Stimulated activated naive CD8-positive, alpha-beta T cell treated with anti-CD3 and anti-CD28 coated beads, Interleukin-15, Interleukin-2, amounts not matched to agents 100 ng/mL and 50 ng/mL, for 24 hours (primary cell): ENCODE measurements around the gene SLC35C1.

Source experiments
- H3K27ac Mint-ChIP-seq: one replicate; pipeline ENCODE4 v1.8.0; 2021; ENCODE audit warnings: mild to moderate bottlenecking, mixed read lengths
- H3K27me3 Mint-ChIP-seq: one replicate; pipeline ENCODE4 v1.8.0; 2021; ENCODE audit warnings: mixed read lengths
- H3K36me3 Mint-ChIP-seq: one replicate; pipeline ENCODE4 v1.8.0; 2021; ENCODE audit warnings: low read depth, mixed read lengths
- H3K4me1 Mint-ChIP-seq: one replicate; pipeline ENCODE4 v1.8.0; 2021; ENCODE audit warnings: low read depth, mixed read lengths
- H3K4me3 Mint-ChIP-seq: one replicate; pipeline ENCODE4 v1.8.0; 2021; ENCODE audit warnings: mild to moderate bottlenecking, mixed read lengths
- H3K9me3 Mint-ChIP-seq: one replicate; pipeline ENCODE4 v1.8.0; 2021; ENCODE audit warnings: mixed read lengths

SLC35C1 gene

DNA sequence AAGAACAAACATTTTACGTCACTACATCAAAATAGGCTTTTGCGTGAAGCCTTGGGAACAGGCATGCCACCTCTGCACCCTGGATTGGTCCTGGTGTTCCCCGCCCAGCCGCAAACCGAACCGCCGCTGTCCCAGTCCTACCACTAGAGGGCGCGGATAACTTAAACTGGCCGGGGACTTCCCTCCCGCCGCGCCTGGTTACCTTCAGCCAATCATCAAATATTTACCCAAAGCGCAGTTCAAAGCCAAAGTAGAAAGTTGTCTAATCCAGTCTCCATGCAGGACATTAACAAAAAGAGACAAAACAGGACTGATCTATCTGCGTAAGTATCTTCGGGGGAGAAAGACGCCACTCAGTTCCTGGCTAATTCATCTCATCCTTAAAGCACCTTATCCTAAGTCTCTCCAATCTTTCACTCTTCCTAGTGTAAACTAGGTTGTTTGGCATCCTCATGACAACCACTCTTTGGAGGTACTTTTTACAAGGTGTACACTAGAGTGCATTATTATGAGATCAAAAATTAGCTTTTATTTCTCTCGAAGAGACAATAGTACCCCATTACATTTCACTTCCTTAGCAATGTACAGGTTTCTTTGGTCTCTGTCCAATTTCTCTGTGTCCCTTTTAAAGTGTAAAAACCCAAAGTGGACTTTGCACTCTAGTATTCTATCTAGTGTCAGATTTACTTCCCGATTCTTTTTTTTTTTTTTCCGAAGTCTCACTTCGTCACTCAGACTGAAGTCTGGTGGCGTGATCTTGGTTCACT, 38.4 kb downstream of the SLC35C1 start:
- Mint-ChIP-seq H3K36me3 (no peaks in the 10 kb centered on the region), H3K9me3 (no peaks in the 10 kb centered on the region), H3K4me1 (peaks cover 24% of the 10 kb centered on the region), H3K27ac (no peak overlapping the region), H3K4me3 (peak overlapping the region; percentile 42), H3K27me3 (peaks cover 4% of the 10 kb centered on the region)

DNA sequence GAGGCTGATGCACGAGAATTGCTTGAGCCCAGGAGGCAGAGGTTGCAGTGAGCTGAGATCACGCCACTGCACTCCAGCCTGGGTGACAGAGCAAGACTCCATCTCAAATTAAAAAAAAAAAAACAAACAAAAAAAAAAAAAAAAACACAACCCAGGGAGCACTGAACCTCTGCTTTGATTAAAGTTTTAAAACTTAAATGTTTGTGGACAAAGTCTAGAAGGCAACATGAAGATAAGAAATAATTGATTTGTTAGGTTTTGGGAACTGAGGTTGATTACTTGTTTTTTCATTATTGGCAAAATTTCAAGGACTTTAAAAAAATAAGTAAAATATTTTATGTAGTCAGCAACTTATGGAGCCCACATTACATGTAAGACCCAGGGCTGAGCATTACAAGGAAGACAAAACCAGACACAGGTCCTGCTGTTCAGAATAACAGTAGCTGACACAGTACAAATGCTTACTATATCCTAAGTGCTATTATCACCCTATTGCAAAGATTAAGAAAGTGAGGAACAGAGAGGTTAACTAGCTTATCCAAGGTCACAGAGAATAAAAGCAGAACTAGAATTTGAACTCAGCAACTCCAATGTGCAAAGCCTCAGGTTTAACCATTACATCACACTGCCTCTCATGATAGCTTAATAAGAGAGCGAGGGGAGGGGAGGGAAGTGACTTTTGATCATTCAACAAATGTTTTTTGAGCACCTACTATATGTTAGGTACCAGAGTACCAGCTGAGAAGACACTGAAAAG, 40.1 kb downstream of the SLC35C1 start:
- H3K4me1 Mint-ChIP-seq = peaks cover 37% of the 10 kb centered on the region
- H3K27me3 Mint-ChIP-seq = peaks cover 4% of the 10 kb centered on the region

DNA sequence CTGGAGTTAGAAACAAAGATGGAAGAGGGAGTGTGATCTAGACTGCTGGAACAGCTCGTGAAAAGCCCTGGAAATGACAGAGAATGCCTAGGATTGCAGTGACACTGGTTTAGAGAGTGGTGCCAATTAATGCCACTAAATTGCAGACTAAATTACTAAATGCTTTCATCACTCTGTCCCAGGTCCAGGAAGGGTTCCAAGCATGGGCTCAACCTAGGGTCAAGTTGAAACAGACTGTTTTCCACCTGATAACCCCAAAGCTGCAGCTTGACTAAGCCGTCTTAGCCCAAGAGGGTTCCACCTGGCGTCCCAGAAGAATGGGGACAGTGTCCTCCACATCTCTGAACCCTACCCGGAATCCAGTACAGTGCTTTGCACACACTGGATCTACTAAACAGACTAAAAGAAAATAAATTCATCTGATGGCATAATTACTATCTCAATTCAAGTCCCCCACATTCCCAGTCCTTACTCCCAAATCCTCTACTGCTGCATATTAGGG, 41.3 kb downstream of the SLC35C1 start:
- H3K27me3 Mint-ChIP-seq = peaks cover 4% of the 10 kb centered on the region

More for the DNA sequence above, 40.1 kb downstream of the SLC35C1 start:
- H3K4me3 Mint-ChIP-seq = no peak overlapping the region
- H3K36me3 Mint-ChIP-seq = no peaks in the 10 kb centered on the region
- no peak overlapping the region for H3K27ac Mint-ChIP-seq
- H3K9me3 Mint-ChIP-seq = no peaks in the 10 kb centered on the region

DNA sequence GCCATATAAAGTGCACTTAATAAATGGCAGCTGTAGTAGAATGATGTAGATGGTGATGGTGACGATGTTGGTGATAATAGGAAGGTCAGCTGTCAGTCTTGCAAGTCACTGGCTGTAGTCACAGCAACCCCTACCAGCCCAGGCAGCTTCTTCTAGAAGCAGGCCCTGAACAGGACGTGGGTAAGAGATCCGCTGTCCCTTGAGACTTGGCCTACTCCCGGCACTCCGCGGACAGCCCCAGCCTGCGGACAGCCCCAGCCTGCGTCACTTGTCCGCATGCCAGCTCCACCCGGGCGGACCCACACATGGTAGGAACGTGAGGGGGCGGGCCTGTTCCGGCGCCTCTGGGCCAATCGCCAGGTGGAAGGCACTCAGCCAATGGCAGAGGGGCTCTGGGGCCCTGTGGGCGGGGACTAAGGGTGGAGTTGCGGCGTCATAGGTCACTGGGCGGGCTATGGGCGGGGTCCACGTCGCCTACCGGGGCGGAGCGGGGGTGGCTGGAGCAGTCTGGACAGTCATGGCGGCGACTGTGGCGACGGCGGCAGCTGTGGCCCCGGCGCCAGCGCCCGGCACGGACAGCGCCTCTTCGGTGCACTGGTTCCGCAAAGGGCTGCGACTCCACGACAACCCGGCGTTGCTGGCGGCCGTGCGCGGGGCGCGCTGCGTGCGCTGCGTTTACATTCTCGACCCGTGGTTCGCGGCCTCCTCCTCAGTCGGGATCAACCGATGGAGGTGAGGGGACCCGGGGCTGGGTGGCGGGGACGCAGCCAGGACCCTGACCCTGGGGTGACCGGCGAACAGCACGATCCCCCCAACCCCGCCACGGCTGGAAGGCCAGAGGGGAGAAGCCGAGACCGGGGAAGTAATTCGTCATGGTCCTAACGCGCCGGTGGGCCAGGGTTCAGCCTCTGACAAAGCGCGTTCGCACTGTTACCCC, 42.3 kb downstream of the SLC35C1 start, which contains the start of gene CRY2:
Gene CRY2, plus strand, starts transcription at position 502 of the 937 bp plus-strand sequence. Its CDS starts 16 bp downstream, at position 518.
- H3K27me3 Mint-ChIP-seq = peaks cover 4% of the 10 kb centered on the region
- no peaks in the 10 kb centered on the region for H3K9me3 Mint-ChIP-seq
- peak within 1 kb of the TSS; percentile 75 for H3K27ac Mint-ChIP-seq
- peaks cover 9% of the 10 kb centered on the region for H3K36me3 Mint-ChIP-seq
- H3K4me1 Mint-ChIP-seq = peaks cover 50% of the 10 kb centered on the region
- peak within 1 kb of the TSS; percentile 82 for H3K4me3 Mint-ChIP-seq

More for the DNA sequence above, 41.3 kb downstream of the SLC35C1 start:
- Mint-ChIP-seq H3K36me3 (peaks cover 9% of the 10 kb centered on the region), H3K4me1 (peaks cover 49% of the 10 kb centered on the region), H3K4me3 (peak overlapping the region; percentile 82), H3K9me3 (no peaks in the 10 kb centered on the region), H3K27ac (peak overlapping the region; percentile 10)

DNA sequence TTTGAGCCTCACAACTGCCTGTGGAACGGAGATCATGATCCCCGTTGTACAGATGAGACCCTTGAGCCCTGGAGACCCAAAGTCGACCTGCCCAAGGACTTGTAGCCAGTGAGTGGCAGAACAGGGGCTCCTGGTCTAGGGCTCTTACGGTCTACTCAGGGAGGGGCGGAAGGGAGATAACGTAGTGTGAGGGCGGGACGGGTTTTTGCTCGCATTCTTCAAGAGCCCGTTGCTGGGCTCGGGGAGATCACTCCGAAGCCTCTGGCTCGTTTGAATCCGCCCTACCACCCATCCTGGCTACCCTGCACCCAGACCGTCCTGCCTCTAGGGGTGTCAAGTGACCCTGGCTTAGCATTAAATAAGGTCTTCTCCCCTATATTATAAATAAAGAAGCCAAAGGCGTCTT, 43.0 kb downstream of the SLC35C1 start:
- Mint-ChIP-seq H3K27ac (peak overlapping the region; percentile 49), H3K27me3 (peaks cover 4% of the 10 kb centered on the region), H3K36me3 (peaks cover 9% of the 10 kb centered on the region), H3K9me3 (no peaks in the 10 kb centered on the region), H3K4me1 (peaks cover 52% of the 10 kb centered on the region), H3K4me3 (peak overlapping the region; percentile 82)

DNA sequence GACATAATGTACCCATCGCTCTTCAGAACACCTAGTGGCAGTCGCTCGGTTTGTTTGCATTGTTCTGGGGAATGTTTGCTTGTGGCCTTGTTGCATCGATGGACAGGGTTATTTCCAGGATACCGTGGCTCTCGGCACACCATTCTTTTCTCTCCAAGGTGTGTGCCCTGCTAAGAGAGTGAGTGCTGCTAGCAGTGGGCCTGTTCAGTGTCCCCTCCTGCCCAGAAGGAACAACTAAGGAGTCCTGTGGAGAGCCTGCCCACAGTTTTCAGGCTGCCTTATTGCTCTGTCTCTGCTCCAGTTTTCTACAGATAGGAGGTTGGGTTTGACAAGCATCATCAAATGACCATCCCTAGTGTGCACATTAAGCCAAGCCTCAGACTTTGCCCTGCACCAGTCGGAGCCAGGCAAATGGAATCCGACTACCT, 43.7 kb downstream of the SLC35C1 start:
- no peak overlapping the region for H3K27ac Mint-ChIP-seq
- peaks cover 4% of the 10 kb centered on the region for H3K27me3 Mint-ChIP-seq
- peaks cover 9% of the 10 kb centered on the region for H3K36me3 Mint-ChIP-seq
- peaks cover 45% of the 10 kb centered on the region for H3K4me1 Mint-ChIP-seq
- no peaks in the 10 kb centered on the region for H3K9me3 Mint-ChIP-seq
- H3K4me3 Mint-ChIP-seq = peak overlapping the region; percentile 82

DNA sequence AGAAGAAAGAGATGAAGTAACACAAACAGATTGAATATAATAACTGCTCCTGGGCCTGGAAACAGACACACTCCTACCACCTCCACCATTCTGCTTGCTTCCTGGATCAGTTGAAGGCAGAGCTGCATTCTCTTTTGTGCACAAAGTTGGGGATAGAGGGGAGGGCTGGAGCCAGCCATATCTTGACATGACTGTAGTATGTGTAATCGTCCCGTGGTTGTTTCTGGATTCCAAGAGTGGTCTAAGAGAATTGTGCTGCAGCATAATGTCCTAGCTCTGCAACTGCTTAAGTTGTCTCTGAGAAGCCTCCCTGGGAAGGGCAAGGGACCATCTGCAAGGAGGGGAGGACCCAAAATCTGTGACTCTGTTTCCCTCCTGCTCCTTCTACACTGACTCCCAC, 45.5 kb downstream of the SLC35C1 start:
- peaks cover 4% of the 10 kb centered on the region for H3K27me3 Mint-ChIP-seq
- H3K4me1 Mint-ChIP-seq = peaks cover 45% of the 10 kb centered on the region
- H3K9me3 Mint-ChIP-seq = no peaks in the 10 kb centered on the region
- no peak overlapping the region for H3K27ac Mint-ChIP-seq
- no peak overlapping the region for H3K4me3 Mint-ChIP-seq
- H3K36me3 Mint-ChIP-seq = peaks cover 9% of the 10 kb centered on the region

DNA sequence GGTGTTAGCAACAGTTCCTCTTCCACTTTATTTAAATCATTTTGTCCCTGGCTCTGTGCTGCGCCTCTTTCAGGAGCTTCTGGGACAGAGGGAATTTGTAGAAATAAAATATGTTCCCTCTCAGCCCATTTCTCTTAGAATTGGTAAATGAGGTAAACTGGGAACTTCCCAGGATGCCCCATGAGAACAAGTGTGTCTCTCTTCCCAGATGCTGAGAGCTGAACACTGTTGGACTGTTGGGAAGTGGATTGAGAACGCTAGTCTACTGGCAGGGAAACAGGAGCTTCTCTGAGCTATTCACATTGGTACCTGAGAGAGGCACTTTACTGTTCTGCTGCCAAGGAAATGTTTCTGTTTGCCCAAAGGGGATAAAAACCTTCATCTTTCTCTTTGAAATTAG, 46.3 kb downstream of the SLC35C1 start:
- no peaks in the 10 kb centered on the region for H3K9me3 Mint-ChIP-seq
- H3K36me3 Mint-ChIP-seq = peaks cover 9% of the 10 kb centered on the region
- H3K4me1 Mint-ChIP-seq = peaks cover 45% of the 10 kb centered on the region
- H3K4me3 Mint-ChIP-seq = no peak overlapping the region
- H3K27me3 Mint-ChIP-seq = no peaks in the 10 kb centered on the region
- no peak overlapping the region for H3K27ac Mint-ChIP-seq

DNA sequence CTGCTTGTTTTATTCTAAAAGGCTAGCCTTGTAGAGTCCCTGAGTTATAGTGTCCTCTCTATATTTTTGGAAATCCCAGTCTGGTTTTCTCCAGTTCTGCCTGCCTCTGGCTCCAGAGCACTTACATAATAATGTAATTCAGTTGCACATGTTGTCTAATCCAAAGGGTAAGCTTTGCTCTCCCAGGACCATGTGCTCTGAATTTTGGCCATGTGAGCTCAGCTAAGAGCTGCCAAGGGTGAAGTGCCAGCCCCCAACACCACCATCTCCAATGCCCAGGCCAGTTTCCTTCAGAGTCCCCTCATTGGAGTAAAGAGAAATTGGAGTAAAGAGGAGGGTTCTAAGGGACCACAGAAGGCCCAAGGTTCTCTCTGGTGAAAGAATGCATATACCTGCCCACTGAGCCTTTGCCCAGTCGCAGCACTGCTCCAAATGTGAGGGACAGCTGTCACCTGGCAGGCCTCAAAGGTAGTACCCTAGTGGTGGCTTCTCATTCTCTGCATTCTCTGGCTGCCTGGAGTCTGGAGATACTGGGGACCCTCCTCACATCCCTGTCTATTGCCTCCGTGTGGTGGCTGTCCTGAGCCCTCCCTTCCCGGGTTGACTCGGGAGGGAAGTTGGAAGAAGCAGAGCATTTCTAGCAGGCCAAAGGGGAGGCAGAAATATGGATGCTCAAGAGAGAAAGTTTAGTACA, 47.2 kb downstream of the SLC35C1 start:
- no peaks in the 10 kb centered on the region for H3K9me3 Mint-ChIP-seq
- H3K4me3 Mint-ChIP-seq = no peak overlapping the region
- H3K4me1 Mint-ChIP-seq = peaks cover 37% of the 10 kb centered on the region

DNA sequence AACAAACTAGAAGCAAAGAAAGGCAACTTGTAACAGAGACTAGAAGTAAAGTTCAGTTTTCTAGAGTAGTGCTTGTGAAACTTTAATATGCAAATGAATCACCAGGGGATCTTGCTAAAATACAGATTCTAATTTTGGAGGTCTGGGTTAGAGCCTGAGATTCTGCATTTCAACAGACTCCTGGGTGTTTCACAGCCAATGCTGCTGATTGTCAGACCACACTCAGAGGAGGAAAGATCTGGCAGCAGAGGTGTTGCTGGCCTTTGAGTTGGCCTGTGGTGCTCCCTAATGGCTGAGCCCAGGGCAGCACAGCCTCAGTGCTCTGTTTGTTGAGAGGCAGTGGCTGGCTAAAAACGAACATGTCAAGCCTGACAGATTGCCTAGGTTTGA, 47.8 kb downstream of the SLC35C1 start:
- H3K4me1 Mint-ChIP-seq = peaks cover 37% of the 10 kb centered on the region
- no peak overlapping the region for H3K4me3 Mint-ChIP-seq
- no peaks in the 10 kb centered on the region for H3K9me3 Mint-ChIP-seq
- H3K27me3 Mint-ChIP-seq = no peaks in the 10 kb centered on the region
- H3K36me3 Mint-ChIP-seq = peaks cover 18% of the 10 kb centered on the region
- no peak overlapping the region for H3K27ac Mint-ChIP-seq

More for the DNA sequence above, 47.2 kb downstream of the SLC35C1 start:
- Mint-ChIP-seq H3K27ac (no peak overlapping the region), H3K27me3 (no peaks in the 10 kb centered on the region), H3K36me3 (peaks cover 14% of the 10 kb centered on the region)

DNA sequence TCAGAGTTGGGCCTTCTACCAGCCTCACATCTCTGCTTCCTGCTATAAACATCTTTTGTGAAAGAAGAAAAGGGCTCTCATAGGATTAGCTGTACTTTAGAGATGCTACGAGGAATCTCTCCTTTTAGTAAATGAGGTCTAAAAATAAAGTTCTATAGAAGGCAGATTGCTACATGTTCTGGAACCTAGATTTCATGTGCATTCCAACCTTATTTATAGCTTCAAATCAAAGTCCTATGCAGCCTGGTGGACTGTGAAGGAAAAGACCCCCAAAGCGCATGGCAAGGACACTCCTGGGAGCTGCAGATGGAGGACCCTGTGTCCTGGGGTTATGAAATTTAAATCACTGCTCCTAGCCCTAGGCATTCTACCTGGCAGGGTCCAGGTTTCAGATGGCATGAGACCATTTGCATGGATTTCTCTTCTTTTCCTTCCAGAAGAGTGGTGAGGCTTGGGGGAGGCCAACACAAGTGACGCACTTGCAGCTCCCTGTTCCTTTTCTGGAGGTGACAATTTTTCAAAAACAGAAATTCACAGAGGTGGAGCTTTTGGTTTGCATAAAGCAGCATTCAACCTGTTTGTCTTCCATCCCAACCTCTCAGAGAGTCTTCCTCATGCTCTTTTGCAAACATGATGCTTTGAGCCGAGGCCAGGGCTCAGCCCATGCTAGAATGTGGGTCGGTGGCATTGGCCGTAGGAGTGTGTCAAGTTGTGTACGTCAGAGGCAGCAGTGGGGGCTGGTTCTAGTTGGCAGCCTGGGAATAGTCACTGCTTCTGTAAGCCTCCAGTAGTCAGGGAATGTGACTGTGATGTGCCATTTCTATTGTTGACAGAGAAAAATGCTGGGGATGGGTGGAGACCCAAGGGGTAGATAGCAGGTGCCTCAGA, 48.6 kb downstream of the SLC35C1 start:
- H3K4me3 Mint-ChIP-seq = no peak overlapping the region
- H3K36me3 Mint-ChIP-seq = peaks cover 21% of the 10 kb centered on the region
- no peak overlapping the region for H3K27ac Mint-ChIP-seq
- no peaks in the 10 kb centered on the region for H3K9me3 Mint-ChIP-seq
- H3K4me1 Mint-ChIP-seq = peaks cover 32% of the 10 kb centered on the region
- H3K27me3 Mint-ChIP-seq = no peaks in the 10 kb centered on the region

DNA sequence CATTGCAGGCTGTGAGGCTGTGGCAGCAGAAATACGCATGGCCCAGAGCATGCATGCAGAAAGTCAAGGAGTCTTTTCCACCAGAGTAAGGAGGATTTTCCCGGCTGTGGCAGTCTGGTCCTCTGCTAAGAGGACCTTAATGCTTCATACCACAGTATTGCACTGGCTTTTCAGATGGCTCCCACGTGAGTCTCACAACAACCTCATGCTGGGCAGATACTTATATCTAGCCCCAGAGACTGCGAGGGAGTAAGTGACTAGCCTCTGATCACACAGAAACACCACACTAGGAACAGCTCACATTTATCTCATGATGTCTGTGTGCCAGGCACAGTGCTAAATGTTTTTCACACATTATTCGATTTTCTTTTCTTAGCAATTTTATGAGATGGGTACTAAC, 50.4 kb downstream of the SLC35C1 start:
- Mint-ChIP-seq H3K27ac (no peak overlapping the region), H3K9me3 (no peaks in the 10 kb centered on the region), H3K36me3 (peaks cover 31% of the 10 kb centered on the region)

DNA sequence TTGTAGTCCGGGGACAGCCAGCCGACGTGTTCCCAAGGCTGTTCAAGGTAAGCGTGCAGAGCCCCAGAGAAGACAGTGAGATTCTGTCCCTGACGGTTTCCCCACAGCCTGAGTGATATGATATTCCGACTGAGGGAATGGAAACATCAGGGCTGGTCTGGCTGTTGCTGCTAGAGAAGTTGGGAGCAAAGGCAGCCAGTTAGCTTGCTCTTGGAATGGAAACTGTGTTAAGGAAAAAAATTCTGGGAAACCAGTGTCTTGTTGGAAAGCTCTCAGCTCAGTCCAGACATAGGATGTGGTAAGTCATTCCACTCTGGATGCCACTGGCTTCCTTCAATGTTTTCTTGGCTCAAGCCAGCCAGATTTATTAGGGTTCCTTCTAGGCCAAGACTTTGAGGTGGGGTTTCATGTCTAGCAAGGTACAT, 51.1 kb downstream of the SLC35C1 start:
- no peaks in the 10 kb centered on the region for H3K9me3 Mint-ChIP-seq
- peaks cover 10% of the 10 kb centered on the region for H3K4me1 Mint-ChIP-seq
- H3K4me3 Mint-ChIP-seq = no peak overlapping the region
- no peak overlapping the region for H3K27ac Mint-ChIP-seq
- H3K36me3 Mint-ChIP-seq = peaks cover 31% of the 10 kb centered on the region
- no peaks in the 10 kb centered on the region for H3K27me3 Mint-ChIP-seq

More for the DNA sequence above, 50.4 kb downstream of the SLC35C1 start:
- peaks cover 18% of the 10 kb centered on the region for H3K4me1 Mint-ChIP-seq
- H3K27me3 Mint-ChIP-seq = no peaks in the 10 kb centered on the region
- H3K4me3 Mint-ChIP-seq = no peak overlapping the region
